Activated gamma-delta T cell treated with anti-CD3 and anti-CD28 coated beads, Interleukin-2, amount 50 U/mL, for 16 hours (primary cell): ENCODE results near the gene ARHGAP19.
"Not testable (repeated sequence)": the region's sequence is repeated elsewhere in the genome, so short reads cannot be mapped to it uniquely, and the experiment has no call there.

Experiments
- DNase-seq: peaks from one replicate; pipeline ENCODE4 v3.0.0-alpha.2; 2020; ENCODE audit warnings: low read depth

The ARHGAP19 gene

DNA sequence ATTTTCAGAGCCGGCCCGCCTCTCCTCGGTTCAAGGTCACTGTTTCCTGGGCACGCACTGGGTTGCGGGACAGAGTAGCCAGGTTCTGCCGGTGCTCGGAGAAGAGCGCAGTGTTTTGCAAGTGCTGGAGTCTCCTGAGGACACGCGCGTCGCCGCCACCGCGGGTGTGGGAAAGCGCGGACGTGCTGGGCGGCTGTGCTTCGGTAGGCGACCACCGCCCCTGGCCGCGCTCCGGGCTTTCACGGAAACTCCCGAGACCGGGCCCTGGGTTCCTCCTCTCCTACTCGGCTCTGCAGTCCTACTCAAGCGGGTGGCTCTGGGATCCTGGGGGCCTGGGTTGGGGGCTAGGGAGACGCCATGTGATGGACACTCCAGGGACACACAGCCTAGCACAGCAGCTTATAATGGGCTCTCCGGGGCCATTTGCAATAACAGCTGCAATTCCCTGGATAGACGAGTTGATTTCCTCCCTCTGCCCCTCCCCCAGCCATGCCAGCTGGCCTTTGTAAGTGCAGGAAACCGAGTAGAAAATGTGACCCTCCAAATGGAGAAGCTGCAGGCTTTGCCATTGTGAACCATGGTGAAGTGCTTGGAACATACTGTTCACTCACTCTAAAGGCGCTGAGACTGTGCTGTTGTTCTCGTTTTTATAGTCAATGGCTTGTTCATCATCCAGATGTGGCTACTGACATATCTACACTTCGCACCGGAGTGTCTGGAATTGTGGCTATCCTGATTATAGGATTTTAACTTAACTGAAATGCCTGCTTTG, 28.8 kb upstream of the ARHGAP19 start:
- DNase-seq: no peak

GRCh38 chr10:97320480-97321031, 28.1 kb upstream of the ARHGAP19 start:
- DNase-seq: no peak

DNA sequence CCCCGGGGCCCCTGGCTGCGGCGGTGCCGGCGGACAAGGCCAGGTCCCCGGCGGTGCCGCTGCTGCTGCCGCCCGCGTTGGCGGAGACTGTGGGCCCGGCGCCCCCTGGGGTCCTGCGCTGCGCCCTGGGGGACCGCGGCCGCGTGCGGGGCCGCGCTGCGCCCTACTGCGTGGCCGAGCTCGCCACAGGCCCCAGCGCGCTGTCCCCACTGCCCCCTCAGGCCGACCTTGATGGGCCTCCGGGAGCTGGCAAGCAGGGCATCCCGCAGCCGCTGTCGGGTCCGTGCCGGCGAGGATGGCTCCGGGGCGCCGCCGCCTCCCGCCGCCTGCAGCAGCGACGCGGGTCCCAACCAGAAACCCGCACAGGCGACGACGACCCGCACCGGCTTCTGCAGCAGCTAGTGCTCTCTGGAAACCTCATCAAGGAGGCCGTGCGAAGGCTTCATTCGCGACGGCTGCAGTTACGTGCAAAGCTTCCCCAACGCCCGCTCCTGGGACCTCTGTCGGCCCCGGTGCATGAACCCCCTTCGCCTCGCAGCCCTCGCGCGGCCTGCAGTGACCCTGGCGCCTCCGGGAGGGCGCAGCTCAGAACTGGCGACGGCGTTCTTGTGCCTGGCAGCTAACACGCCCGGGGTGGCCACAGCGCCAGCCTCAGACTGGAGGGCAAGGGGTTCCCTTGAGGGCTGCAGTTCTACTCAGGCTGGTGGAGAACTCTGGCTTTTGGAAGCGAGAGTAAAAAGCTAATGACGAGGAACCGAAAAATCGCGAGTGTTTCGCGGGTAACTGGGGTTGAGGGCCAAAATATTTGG, 27.4 kb upstream of the ARHGAP19 start:
- peak; percentile 45 for DNase-seq

- DNase-seq: peak; percentile 86
These were observed 26.6 kb upstream of the ARHGAP19 start, which contains the start of gene FRAT1 for GRCh38 chr10:97318772-97319651. Gene FRAT1, plus strand, starts transcription at chr10:97319271. Its CDS starts 183 bp downstream, at chr10:97319454.

GRCh38 chr10:97314671-97315070, 22.2 kb upstream of the ARHGAP19 start:
- no peak for DNase-seq

GRCh38 chr10:97312897-97313296, 20.5 kb upstream of the ARHGAP19 start:
- DNase-seq: no peak

- DNase-seq: no peak
These were observed 18.7 kb upstream of the ARHGAP19 start for GRCh38 chr10:97311111-97311626.

DNA sequence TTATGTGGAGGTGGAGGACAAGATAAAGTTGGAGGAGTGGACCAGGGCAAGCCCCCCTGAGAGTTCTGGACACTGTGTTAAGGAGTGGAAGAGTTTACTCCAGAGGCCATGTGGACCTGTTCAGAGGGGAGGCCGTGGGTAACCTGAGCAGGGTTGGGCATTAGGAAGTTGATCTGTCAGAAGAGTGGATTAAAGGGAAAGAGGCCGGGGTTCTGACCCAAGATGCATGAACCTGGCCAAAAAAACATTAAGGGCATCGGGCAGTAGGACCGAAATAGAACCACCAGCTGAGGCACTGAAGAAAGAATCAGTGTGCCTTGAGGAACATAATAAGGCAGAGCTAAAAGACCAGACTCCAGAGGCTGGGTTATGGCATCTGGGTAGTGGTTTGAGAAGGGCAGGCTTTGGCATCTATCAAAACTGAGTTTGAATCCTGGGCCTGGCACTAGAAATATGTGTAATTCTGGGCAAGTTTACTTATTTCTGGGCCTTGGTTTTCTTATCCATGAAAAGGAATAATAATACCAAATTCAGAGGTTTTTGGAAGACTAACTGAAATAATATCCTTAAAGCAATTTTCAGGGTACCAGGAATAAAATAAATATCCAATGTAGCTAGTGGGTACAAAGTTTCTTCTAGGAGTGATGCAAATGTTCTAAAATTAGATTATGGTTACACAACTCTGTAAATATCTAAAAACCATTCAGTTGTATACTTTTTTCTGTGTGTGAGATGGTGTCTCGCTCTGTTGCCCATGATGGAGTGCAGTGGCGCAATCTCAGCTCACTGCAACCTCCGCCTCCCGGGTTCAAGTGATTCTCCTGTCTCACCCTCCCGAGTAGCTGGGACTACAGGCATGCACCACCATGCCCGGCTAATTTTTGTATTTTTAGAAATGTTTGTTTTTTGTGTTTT, 15.7 kb upstream of the ARHGAP19 start:
- DNase-seq: no peak

GRCh38 chr10:97307441-97307840, 15.0 kb upstream of the ARHGAP19 start:
- no peak for DNase-seq

GRCh38 chr10:97302088-97302791, 9.8 kb upstream of the ARHGAP19 start:
- no peak for DNase-seq

GRCh38 chr10:97300980-97301379, 8.5 kb upstream of the ARHGAP19 start:
- no peak for DNase-seq

DNA sequence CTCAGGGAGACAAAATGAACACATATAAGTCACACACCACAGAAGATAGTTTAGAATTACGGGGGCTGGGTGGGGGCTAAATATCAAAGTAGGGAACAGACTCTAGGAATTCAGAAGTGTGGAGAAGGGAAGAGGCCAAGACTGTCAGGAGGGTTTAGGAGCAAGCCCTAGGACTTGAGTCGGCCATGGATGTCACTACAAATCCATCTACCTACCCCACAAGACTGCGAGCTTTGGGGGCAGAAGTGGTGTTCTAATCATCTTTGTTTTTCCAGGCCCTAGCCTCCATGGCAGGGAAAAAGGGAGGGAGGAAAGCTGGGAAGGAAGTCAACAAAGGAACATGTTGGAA, 5.8 kb upstream of the ARHGAP19 start:
- DNase-seq: no peak

DNA sequence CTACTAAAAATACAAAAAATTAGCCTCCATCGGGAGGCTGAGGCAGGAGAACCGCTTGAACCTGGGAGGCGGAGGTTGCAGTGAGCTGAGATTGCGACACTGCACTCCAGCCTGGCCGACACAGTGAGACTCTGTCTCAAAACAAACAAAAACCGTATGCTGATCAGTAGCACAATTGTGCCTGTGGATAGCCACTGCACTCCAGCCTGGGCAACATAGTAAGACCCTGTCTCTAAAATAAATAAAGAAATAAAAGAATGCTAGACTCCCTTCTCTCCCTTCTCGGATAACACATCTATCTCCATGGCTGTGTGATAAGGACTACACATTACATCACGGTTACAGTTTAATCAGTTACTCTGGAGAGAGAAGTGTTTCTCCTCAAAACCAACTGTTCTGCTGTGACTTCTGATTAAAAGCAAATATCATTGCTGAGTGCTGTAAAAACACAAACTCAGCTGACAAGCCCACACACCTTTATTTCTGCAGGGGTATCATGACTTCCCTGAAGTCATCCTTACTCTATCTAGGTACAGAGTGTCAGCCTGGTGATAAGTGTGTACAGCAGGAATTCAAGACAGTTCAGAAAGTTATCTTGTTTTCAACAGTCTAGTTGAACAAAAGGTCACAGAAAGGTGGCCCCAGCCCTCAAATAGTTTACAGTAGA, 5.3 kb upstream of the ARHGAP19 start:
- no peak for DNase-seq

- no peak for DNase-seq
These were observed 393 bp upstream of the ARHGAP19 start for GRCh38 chr10:97292862-97293198.

DNA sequence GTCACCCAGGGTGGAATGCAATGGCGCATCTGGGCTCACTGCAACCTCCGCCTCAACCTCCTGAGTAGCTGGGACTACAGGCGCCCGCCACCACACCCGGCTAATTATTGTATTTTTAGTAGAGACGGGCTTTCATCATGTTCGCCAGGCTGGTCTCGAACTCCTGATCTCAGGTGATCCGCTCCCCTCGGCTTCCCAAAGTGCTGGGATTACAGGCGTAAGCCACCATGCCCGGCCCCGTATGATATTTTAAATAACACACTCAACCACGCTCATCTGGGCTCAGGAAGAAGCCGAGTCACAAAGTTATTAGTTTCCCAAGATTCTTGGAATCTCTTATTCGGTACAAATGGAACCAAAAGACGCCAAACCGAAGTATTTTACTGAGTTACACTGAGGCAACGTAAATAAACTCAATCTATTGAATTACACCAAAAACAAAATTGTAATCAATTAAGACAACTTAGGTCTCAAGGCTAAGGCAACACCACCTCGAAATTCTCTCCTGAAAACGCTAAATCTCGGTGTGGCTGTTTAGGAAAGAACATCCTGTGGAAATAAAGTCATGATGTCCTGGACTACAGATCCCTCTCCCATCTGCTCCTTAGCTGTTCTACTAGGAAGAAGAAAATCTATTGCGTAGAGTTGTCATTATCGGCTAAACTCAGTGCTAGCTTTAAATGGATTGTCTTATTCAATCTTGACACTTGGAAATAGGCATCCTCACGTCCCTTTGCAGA, 910 bp downstream of the ARHGAP19 start:
- no peak for DNase-seq

DNA sequence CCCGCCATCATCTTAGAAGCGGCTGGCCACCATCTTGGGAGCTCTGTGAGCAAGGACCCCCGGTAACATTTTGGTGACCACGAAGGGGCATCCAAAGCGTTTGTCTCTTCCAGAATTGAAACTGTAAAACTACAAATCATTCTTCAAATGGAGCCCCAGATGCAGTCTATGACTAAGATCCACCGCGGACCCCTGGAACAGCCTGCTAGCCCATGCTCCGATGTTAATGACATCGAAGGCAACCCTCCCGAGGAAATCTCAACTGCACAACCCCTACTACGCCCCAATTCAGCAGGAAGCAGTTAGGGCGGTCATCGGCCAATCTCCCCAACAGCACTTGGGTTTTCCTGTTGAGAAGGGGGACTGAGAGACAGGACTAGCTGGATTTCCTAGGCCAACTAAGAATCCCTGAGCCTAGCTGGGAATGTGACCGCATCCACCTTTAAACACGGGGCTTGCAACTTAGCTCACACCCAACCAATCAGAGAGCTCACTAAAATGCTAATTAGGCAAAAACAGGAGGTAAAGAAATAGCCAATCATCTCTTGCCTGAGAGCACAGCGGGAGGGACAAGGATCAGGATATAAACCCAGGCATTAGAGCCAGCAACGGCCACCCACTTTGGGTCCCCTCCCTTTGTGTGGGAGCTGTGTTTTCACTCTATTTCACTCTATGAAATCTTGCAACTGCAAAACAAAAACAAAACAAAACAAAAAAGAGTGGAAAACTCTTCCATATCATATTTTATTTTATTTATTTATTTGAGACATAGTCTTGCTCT, 1.7 kb downstream of the ARHGAP19 start:
- not testable (repeated sequence) for DNase-seq

- DNase-seq: not testable (repeated sequence)
These were observed 2.4 kb downstream of the ARHGAP19 start for GRCh38 chr10:97290076-97290475.

DNA sequence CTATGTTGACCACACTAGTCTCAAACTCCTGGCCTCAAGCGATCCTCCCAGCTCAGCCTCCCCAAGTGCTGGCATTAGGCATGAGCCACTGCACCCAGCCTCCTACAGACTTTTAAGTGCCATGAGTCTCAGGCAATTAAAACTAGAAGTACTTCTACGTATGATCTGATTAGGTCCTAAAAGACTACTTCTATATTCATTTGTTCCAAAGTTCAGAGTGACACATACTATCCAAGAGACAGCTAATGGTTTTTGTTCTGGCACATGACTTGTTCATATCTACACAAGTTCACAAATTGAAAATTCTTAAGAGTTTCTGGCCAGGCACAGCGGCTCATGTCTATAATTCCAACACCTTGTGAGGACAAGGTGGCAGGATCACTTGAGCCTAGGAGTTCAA, 11.7 kb downstream of the ARHGAP19 start:
- no peak for DNase-seq
